Breast epithelium (tissue), 3 donors: Measurements from ENCODE around the gene TSPAN12.

Experiments
- POLR2A ChIP-seq: fragments of 450-650 bp; IDR thresholded peaks from one replicate; pipeline ENCODE4 v1.6.1; 2016; ENCODE audit warnings: antibody characterized with exemption, mild to moderate bottlenecking, moderate library complexity
- TF ChIP-seq, protein P1 (sequence below), 3 donors: fragments of 450-650 bp; IDR thresholded peaks; one replicate each; pipeline ENCODE4 v1.5.1; 2016 to 2017; ENCODE audit warnings: antibody characterized with exemption in 3 of 3, mild to moderate bottlenecking in 3 of 3, moderate library complexity in 3 of 3

DNA sequence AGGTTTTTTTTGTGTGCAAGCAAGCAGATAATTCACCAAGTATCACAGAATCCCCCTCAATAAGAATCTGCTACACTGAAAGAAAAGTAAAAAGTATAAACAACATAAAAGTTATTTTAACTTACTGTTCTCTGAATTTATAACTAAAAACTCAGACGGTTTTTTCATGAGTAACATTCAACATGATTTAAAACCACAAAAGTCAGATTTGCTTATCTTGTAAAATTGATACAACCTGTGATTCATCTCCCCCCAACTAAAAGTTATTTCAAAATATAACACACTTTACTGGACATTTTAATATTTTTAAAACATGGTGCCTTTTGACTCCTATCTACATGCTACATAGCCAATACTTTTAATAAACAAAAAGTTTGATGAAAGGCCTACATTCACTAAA, 32.8 kb downstream of the TSPAN12 start:
- TF ChIP-seq, protein P1, sequence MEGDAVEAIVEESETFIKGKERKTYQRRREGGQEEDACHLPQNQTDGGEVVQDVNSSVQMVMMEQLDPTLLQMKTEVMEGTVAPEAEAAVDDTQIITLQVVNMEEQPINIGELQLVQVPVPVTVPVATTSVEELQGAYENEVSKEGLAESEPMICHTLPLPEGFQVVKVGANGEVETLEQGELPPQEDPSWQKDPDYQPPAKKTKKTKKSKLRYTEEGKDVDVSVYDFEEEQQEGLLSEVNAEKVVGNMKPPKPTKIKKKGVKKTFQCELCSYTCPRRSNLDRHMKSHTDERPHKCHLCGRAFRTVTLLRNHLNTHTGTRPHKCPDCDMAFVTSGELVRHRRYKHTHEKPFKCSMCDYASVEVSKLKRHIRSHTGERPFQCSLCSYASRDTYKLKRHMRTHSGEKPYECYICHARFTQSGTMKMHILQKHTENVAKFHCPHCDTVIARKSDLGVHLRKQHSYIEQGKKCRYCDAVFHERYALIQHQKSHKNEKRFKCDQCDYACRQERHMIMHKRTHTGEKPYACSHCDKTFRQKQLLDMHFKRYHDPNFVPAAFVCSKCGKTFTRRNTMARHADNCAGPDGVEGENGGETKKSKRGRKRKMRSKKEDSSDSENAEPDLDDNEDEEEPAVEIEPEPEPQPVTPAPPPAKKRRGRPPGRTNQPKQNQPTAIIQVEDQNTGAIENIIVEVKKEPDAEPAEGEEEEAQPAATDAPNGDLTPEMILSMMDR (IDR thresholded peaks at IDR 0.05), result no peak
- no peak for TF ChIP-seq POLR2A
